Brain microvascular endothelial cell (primary cell): ENCODE data around the gene C1QTNF4.
A peak's percentile ranks its signal among the peaks of the same experiment; 100 is the strongest.

Experiments
- DNase-seq: peaks from one replicate; pipeline ENCODE4 v3.0.0-alpha.2; 2020
- H3K27ac ChIP-seq: fragments of 250-450 bp; sonication (Bioruptor Pico); 2 replicates; pipeline ENCODE4 v1.5.1; 2020; ENCODE audit warnings: mild to moderate bottlenecking, moderate library complexity
- H3K27me3 ChIP-seq: fragments of 250-450 bp; sonication (Bioruptor Pico); replicated peaks from 2 replicates; pipeline ENCODE4 v1.5.1; 2020; ENCODE audit warnings: mild to moderate bottlenecking
- H3K36me3 ChIP-seq: fragments of 250-450 bp; sonication (Bioruptor Pico); replicated peaks from 2 replicates; pipeline ENCODE4 v1.5.1; 2020; ENCODE audit warnings: mild to moderate bottlenecking
- H3K4me3 ChIP-seq: 2 replicates; pipeline ENCODE4 v1.5.1; 2011; ENCODE audit warnings: low read depth, mild to moderate bottlenecking, control low read depth, low read length, moderate library complexity
- CTCF ChIP-seq: IDR thresholded peaks from 2 replicates; pipeline ENCODE4 v1.5.1; 2011; ENCODE audit warnings: low read depth, mild to moderate bottlenecking, moderate library complexity, low read length, control low read depth, inconsistent platforms; ENCODE audit errors: missing control alignments
- in situ Hi-C: cut with HindIII; loops from 2 replicates; pipeline ENCODE4 v1.10.0; 2017; ENCODE audit warnings: low sequenced_read_pairs, low pct_ligation_motif_present

Gene C1QTNF4

GRCh38 chr11:47577460-47578041, 16.7 kb downstream of the C1QTNF4 start:
- DNase-seq, result no peak
- H3K36me3 ChIP-seq, result peaks cover 39% of the 10 kb centered on the region
- H3K4me3 ChIP-seq, result peak overlapping the region; percentile 95

GRCh38 chr11:47573321-47573720, 20.9 kb downstream of the C1QTNF4 start:
- Histone ChIP-seq H3K4me3 (no peak overlapping the region), H3K36me3 (peaks cover 33% of the 10 kb centered on the region), H3K27me3 (no peaks in the 10 kb centered on the region), H3K27ac (no peak overlapping the region)
- in situ Hi-C loops, result no loop called here
- TF ChIP-seq CTCF, result no peak
- no peak for DNase-seq

More at GRCh38 chr11:47577460-47578041, 16.7 kb downstream of the C1QTNF4 start:
- no peak for TF ChIP-seq CTCF
- Histone ChIP-seq H3K27ac (no peak overlapping the region), H3K27me3 (no peaks in the 10 kb centered on the region)
- in situ Hi-C loops, result no loop called here

- no peaks in the 10 kb centered on the region for H3K27me3 ChIP-seq
- DNase-seq, result no peak
- H3K36me3 ChIP-seq, result peaks cover 33% of the 10 kb centered on the region
- no peak overlapping the region for H3K27ac ChIP-seq
- TF ChIP-seq CTCF, result no peak
- no peak overlapping the region for H3K4me3 ChIP-seq
- in situ Hi-C loops, result no loop called here
These were observed 21.4 kb downstream of the C1QTNF4 start for GRCh38 chr11:47572715-47573255.

GRCh38 chr11:47571895-47572294, 22.3 kb downstream of the C1QTNF4 start:
- no peaks in the 10 kb centered on the region for H3K27me3 ChIP-seq
- TF ChIP-seq CTCF, result no peak
- in situ Hi-C loops, result no loop called here
- peaks cover 33% of the 10 kb centered on the region for H3K36me3 ChIP-seq
- H3K27ac ChIP-seq, result peak overlapping the region; percentile 25
- peak; percentile 71 for DNase-seq
- H3K4me3 ChIP-seq, result no peak overlapping the region

- Histone ChIP-seq H3K27me3 (no peaks in the 10 kb centered on the region), H3K4me3 (no peak overlapping the region), H3K27ac (no peak overlapping the region), H3K36me3 (peaks cover 33% of the 10 kb centered on the region)
- DNase-seq, result no peak
- no peak for TF ChIP-seq CTCF
- in situ Hi-C loops, result no loop called here
These were observed 22.9 kb downstream of the C1QTNF4 start for GRCh38 chr11:47571357-47571729.
